Left colon (tissue), 2 donors: ENCODE measurements around the gene PPL. TPM values are rescaled to one million over a fixed set of nuclear protein-coding genes. Genes with fewer than 3 reads are reported as not detected.
A peak's percentile ranks its signal among the peaks of the same experiment; 100 is the strongest.
"Not testable (repeated sequence)": the region's sequence is repeated elsewhere in the genome, so short reads cannot be mapped to it uniquely, and the experiment has no call there.

ENCODE experiments used
- ATAC-seq: fragments of 200-7000 bp; cut with Tn5 transposase; one replicate; pipeline ENCODE4 v1.9.1; 2020; ENCODE audit warnings: mild to moderate bottlenecking, moderate library complexity
- DNase-seq, 2 donors: peaks; one replicate each; pipeline ENCODE4 v3.0.0-alpha.2; 2020
- intact Hi-C, 2 donors: fragments of 100-400 bp; cut with DNase I in 1 of 2; cut with micrococcal nuclease in 1 of 2; formaldehyde crosslinking; loops; one replicate each; pipeline versions ENCODE4 v1.11.2 to v1.14.0; 2022; cut with DNase I, micrococcal nuclease
- total RNA-seq, 2 donors: library from RNA; stranded (reverse); fragmentation: NEBNext Ultra II Directional; extraction: Animal tissue kit (Norgen Biotek cat#: 25700); gene quantifications; one replicate each; pipeline ENCODE4 v1.2.1, GENCODE V29; 2021
- donor health status: DM: no; HTN: no; CAD: no.
- donor health status: DM: yes; HTN: yes; CAD: no.

The PPL gene
- total RNA-seq, 2 donors from 2014 or later: 14.7 to 15.6 TPM

GRCh38 chr16:4963527-4963926 is 26.6 kb upstream of the PPL start:
- intact Hi-C loops, ATAC-seq, DNase-seq: not testable (repeated sequence)

GRCh38 chr16:4962716-4963115 is 25.8 kb upstream of the PPL start:
- intact Hi-C loops: no loop called here
- ATAC-seq (no peak), DNase-seq (no peak)

GRCh38 chr16:4960579-4960978 is 23.6 kb upstream of the PPL start:
- no peak for DNase-seq
- intact Hi-C loops: no loop called here
- no peak for ATAC-seq

GRCh38 chr16:4958510-4959438 is 21.8 kb upstream of the PPL start:
- DNase-seq (no peak), ATAC-seq (no peak)
- intact Hi-C loops: loop anchor here in 1 of 2 donors (5.0 kb wide), 1 partner anchor 111 kb away; the partner anchor contains the start of genes GLYR1 and UBN1

- DNase-seq: peak; percentile 99 to 100
- ATAC-seq: peak; percentile 86
- intact Hi-C loops: loop anchor here in 1 of 2 donors (5.0 kb wide), 1 partner anchor 111 kb away; the partner anchor contains the start of genes GLYR1 and UBN1
Measured at GRCh38 chr16:4957720-4958509, 21.0 kb upstream of the PPL start, which contains the start of gene SEC14L5. TSS of gene SEC14L5 (plus strand) at chr16:4958330. CDS start at chr16:4959324, 994 bp downstream.

- DNase-seq: no peak
Measured at GRCh38 chr16:4957420-4957719, 20.4 kb upstream of the PPL start.

GRCh38 chr16:4954714-4955113 is 17.8 kb upstream of the PPL start:
- no peak for ATAC-seq
- no peak for DNase-seq
- intact Hi-C loops: loop anchor here in 1 of 2 donors (5.0 kb wide), 1 partner anchor 107 kb away; the partner anchor contains the start of genes GLYR1 and UBN1

More at GRCh38 chr16:4957420-4957719, 20.4 kb upstream of the PPL start:
- ATAC-seq: peak; percentile 0
- intact Hi-C loops: loop anchor here in 1 of 2 donors (5.0 kb wide), 1 partner anchor 110 kb away; the partner anchor contains the start of genes GLYR1 and UBN1

GRCh38 chr16:4951583-4951982 is 14.6 kb upstream of the PPL start:
- ATAC-seq, DNase-seq, intact Hi-C loops: not testable (repeated sequence)

- intact Hi-C loops: no loop called here
- ATAC-seq (no peak), DNase-seq (no peak)
Measured at GRCh38 chr16:4949986-4950385, 13.0 kb upstream of the PPL start.

GRCh38 chr16:4948903-4949766 is 12.2 kb upstream of the PPL start:
- ATAC-seq (no peak), DNase-seq (no peak)
- intact Hi-C loops: no loop called here

- intact Hi-C loops: no loop called here
- no peak for ATAC-seq
- DNase-seq: no peak
Measured at GRCh38 chr16:4947722-4948503, 11.0 kb upstream of the PPL start.

- no peak for ATAC-seq
Measured at GRCh38 chr16:4946917-4947316, 10.0 kb upstream of the PPL start.

GRCh38 chr16:4945560-4946502 is 8.9 kb upstream of the PPL start:
- no peak for DNase-seq
- intact Hi-C loops: no loop called here
- ATAC-seq: peak; percentile 7

More at GRCh38 chr16:4946917-4947316, 10.0 kb upstream of the PPL start:
- intact Hi-C loops: no loop called here
- DNase-seq: no peak

- peak; percentile 80 to 85 for DNase-seq
- intact Hi-C loops: no loop called here
- peak; percentile 88 for ATAC-seq
Measured at GRCh38 chr16:4944333-4945281, 7.7 kb upstream of the PPL start.

GRCh38 chr16:4942481-4942880 is 5.5 kb upstream of the PPL start:
- no peak for DNase-seq
- no peak for ATAC-seq
- intact Hi-C loops: no loop called here

- intact Hi-C loops: no loop called here
- ATAC-seq (no peak), DNase-seq (no peak)
Measured at GRCh38 chr16:4940719-4941118, 3.8 kb upstream of the PPL start.
